HL-60/S4 treated with phorbol 12-myristate 13-acetate at 8.2 ng/mL for 4 days and 3 days (cell line): ENCODE data around the gene TRIM4.
"Not testable (repeated sequence)": the region's sequence is repeated elsewhere in the genome, so short reads cannot be mapped to it uniquely, and the experiment has no call there.

Source experiments
- in situ Hi-C: fragments of 300-500 bp; cut with MboI; formaldehyde crosslinking; loops from 2 replicates; pipeline ENCODE4 v1.15.0; 2022; ENCODE audit warnings: low sequenced_read_pairs

TRIM4 gene

GRCh38 chr7:99918959-99919813 lies at the start of gene TRIM4:
TSS of gene TRIM4 (minus strand) at chr7:99919530. CDS start at chr7:99919401, 129 bp downstream.
- in situ Hi-C loops = no loop called here

DNA sequence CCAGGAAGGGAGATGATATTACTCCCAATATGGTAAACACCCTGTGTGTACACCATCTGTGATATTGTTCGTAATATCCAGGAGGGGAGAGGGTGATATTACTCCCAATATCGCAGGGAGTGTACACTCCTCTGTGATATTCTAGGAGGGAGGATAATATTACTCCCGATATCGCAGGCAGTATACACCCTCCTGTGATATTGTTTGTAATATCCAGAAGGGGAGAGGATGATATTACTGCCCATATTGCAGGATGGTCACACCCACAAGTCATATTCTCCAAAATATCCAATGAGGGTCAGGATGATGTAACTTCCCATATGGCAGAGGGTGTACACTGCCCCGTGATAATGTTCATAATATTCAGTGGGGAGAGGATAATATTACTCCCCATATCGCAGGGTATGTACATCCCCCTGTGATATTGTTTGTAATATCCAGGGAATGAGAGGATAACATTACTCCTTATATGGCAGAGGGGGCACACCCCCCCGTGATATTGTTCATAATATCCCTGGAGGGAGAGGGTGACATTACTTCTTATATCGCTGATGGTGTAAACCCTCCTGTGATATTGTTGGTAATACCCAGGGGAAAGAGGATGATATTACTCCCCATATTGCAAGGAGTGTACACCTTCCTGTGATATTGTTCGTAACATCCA lies 39.4 kb upstream of the TRIM4 start:
- in situ Hi-C loops = no loop called here

GRCh38 chr7:99955247-99955646 lies 35.9 kb upstream of the TRIM4 start:
- in situ Hi-C loops = no loop called here

- in situ Hi-C loops = not testable (repeated sequence)
These were observed 35.3 kb upstream of the TRIM4 start for GRCh38 chr7:99954643-99955042.

DNA sequence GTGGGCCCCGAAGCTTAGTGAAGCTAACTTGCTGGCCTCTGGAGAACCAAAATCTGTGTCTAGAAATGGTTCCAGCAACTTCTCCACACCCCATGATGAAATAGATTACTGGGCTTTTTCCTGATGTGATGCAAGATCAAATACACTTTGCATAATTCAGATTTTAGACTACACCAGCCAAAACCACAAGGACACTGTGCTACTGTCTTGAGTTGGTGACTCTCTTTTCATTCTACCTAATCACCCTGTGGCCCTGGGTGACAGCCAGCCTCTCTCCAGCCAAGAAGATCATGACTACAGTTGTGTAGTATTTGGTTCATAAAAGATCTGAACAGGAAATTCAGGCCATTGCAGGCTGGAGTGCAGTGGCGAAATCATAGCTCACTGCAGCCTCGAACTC lies 34.3 kb upstream of the TRIM4 start:
- in situ Hi-C loops = no loop called here

GRCh38 chr7:99952649-99953048 lies 33.3 kb upstream of the TRIM4 start:
- in situ Hi-C loops = not testable (repeated sequence)

DNA sequence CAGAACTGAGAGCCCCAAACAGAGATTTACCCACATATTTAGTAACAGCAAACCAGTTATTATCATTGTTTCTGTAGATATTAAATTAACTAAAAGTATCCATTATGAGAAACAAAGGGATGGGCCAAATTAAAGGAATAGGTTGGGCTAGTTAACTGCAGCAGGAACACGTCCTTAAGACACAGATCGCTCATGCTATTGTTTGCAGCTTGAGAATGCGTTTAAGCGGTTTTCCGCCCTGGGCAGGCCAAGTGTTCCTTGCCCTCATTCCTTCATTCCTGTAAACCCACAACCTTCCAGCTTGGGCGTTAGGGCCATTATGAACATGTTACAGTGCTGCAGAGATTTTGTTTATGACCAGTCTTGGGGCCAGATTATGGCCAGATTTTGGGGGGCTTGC lies 31.5 kb upstream of the TRIM4 start:
- in situ Hi-C loops = not testable (repeated sequence)

DNA sequence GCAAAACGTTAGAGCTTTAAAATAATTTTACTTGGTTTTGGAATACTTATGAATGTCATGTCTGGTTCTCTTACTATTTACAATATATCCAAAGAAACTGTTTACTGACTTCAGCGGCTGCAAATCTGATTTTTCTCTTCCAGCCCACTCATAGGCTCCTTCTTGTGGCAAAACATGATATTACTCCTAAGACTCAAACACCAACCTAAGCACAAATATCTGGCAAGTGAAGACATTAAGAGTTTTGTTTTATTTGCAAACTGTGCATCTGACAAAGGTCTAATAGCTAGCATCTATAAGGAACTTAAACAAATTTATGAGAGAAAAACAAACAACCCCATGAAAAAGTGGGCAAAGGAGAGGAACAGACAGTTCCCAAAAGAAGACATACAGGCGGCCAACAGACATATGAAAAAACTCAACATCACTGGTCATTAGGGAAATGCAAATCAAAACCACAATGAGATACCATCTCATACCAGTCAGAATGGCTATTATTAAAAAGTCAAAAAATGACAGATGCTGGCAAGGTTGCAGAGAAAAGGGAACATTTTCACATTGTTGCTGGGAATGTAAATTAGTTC lies 30.4 kb upstream of the TRIM4 start:
- in situ Hi-C loops = no loop called here

- in situ Hi-C loops = no loop called here
These were observed 28.3 kb upstream of the TRIM4 start for GRCh38 chr7:99947608-99948007.

DNA sequence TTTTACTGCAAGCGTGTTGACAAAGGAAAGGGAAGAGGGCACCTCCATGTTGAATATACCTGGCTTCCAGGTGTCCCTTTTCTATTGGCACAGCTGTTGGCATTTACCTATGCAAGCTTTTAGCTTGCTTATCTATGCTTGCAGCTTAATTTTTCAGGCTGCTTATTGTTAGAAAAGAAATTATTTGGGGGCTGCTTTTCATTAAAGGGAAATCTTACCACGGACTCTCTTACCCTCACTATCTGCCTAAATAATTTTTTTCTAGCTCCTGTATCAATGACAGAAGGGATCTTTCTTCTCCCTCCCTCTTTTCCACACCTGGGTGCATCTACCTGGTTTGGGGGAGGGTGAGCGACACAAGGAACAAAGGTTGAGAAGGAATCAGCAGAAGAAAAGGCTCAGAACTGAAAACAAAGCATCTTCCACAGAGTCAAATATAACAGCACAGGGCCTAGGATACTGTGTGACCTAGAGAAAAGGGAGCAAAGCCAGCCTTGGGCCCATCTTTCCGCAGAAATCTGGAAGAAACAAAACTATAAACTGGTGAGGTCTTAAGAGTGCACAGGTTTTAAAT lies 25.3 kb upstream of the TRIM4 start:
- in situ Hi-C loops = no loop called here

DNA sequence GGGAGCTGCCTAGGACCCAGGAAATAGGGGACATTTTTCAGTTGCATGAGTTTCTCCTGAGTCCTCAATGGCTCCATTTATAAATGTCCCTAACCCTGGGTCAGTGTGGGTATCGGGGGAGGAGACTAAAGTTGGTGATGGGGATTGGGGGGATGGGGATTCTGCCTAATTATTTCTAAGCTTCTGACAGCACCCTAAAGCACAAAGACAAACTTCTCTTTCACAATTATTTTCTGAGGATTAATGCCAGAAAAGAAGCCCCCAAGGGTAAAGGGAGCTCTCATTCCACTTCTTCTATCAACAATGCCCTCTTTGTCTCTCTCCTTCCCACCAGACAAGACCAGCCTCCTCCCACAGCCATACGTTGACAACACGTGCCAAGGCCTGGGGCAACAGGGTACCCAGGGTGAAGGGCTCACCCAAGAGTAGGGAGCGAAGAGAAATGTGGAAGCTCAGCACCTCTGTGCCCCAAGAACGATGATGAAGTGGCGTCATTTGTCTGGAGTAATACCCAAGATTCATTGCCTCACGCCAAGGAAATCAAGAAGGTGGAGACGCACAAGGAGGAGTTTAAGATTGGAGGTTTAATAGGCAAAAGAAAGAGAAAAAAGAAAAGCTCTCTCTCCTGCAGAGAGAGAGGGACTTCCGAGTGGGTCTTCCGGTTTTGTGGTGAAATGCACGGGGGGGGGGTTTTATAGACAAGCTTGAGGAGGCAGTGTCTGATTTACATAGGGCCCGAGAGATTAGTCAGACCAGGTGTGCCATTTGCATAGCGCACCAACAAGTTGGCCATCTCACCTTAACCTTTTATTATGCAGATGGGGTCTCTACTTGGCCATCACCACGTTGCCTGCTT lies 24.5 kb upstream of the TRIM4 start:
- in situ Hi-C loops = no loop called here

GRCh38 chr7:99938296-99938695 lies 19.0 kb upstream of the TRIM4 start:
- in situ Hi-C loops = no loop called here

DNA sequence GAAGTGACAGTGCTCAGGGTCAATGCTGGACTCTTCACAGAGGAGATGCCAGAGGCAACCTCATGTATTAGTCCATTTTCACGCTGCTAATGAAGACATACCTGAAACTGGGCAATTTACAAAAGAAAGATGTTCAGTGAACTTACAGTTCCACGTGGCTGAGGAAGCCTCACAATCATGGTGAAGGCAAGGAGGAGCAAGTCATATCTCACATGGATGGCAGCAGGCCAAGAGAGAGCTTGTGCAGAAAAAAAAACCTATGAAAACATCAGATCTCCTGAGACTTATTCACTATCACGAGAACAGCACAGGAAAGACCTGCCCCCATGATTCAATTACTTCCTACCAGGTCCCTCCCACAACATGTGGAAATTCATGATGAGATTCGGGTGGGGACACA lies 15.7 kb upstream of the TRIM4 start:
- in situ Hi-C loops = not testable (repeated sequence)

- in situ Hi-C loops = no loop called here
These were observed 11.0 kb upstream of the TRIM4 start for GRCh38 chr7:99930376-99930775.

GRCh38 chr7:99929730-99930053 lies 10.4 kb upstream of the TRIM4 start:
- in situ Hi-C loops = no loop called here

- in situ Hi-C loops = no loop called here
These were observed 9.8 kb upstream of the TRIM4 start, which contains the start of gene GJC3 for GRCh38 chr7:99928994-99929729. TSS of gene GJC3 (minus strand) at chr7:99929620. CDS start at chr7:99929620, 0 bp downstream.

- in situ Hi-C loops = no loop called here
These were observed 8.9 kb upstream of the TRIM4 start for GRCh38 chr7:99928188-99928587.

DNA sequence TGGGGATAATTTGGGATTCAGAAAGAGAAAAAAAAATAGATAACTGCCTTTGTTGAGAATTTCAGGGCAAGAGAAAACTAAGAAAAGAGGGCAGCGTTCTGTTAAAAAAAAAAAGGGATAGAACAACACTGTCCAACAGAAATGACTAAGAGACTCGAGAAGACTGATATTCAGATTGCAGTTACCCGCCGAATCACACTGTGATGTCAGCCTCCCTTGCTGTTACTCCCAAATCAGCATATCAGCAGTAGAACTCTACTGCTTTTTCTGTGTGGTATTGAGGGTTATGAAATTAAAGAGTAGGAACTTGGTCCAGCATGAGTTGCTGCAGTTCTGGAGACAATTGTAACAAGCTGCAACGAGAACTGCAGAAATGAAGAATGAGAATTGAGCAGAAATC lies 8.2 kb upstream of the TRIM4 start:
- in situ Hi-C loops = no loop called here

- in situ Hi-C loops = no loop called here
These were observed 7.0 kb upstream of the TRIM4 start for GRCh38 chr7:99926321-99926720.

- in situ Hi-C loops = no loop called here
These were observed 3.9 kb upstream of the TRIM4 start for GRCh38 chr7:99923200-99923599.
